ENCODE results near the gene DNAH9.

Gene DNAH9

DNA sequence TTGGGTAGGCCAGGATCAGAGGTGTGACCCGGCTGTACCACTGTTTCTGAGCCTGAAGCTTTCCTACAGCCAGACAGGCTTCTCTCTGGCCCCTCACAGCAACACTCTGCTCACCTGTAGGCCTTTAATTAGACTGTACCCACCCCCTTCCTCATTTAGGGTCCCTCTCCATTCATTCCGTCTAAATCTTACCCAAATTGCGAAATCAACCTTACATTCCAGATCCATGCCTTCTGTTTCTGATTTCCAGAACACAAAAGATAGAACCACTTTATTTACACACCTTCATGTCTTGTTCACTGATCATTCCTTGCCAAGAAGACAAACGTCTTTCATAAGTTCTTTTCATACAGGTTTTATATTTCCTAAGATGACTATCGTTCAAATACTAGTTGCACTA lies 238.2 kb downstream of the DNAH9 start:
- DNase-seq (ENCODE audit: low read depth, low spot score) = no peak

DNA sequence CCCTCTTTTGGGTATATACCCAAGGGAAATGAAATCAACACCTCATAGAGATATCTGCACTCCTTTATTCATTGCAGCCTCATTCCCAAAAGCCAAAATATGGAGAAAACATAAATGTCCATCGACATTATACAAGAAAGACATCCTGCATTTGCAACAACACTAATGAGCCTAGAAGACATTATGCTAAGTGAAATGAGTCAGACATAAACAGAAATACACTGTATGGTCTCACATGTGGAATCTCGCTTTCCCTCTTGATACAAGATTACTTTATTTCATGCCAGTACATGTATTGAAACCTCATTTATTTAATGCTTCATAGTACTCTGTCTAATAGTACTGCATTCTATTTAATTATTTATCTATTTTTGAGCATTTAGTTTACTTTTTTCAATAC lies 241.8 kb downstream of the DNAH9 start:
- H3K27me3 ChIP-seq (ENCODE audit: insufficient read depth, insufficient read length) = no peaks in the 10 kb centered on the region
- no peaks in the 10 kb centered on the region for H3K9me3 ChIP-seq (ENCODE audit: insufficient read depth, low read length)
- no peaks in the 10 kb centered on the region for H3K36me3 ChIP-seq (ENCODE audit: insufficient read depth, insufficient read length, low read length)
- no peak overlapping the region for H3K4me3 ChIP-seq (ENCODE audit: insufficient read length, low read depth)
- DNase-seq (ENCODE audit: low read depth, low spot score) = no peak
- H3K4me1 ChIP-seq (ENCODE audit: insufficient read depth, insufficient read length) = no peaks in the 10 kb centered on the region
- TF ChIP-seq ZNF274 (IDR thresholded peaks at IDR 0.05; ENCODE audit: low read depth, low read length) (no peak), YY1 (IDR thresholded peaks at IDR 0.05; ENCODE audit: insufficient read depth, insufficient read length) (no peak), SUZ12 (IDR thresholded peaks at IDR 0.05; ENCODE audit: extremely low read depth, insufficient read depth, insufficient read length) (no peak)
- H3K9ac ChIP-seq (ENCODE audit: insufficient read length, low read depth) = no peak overlapping the region

More for the DNA sequence above, 238.2 kb downstream of the DNAH9 start:
- Histone ChIP-seq H3K9me3 (ENCODE audit: insufficient read depth, low read length) (no peaks in the 10 kb centered on the region), H3K9ac (ENCODE audit: insufficient read length, low read depth) (no peak overlapping the region), H3K4me3 (ENCODE audit: insufficient read length, low read depth) (no peak overlapping the region), H3K4me1 (ENCODE audit: insufficient read depth, insufficient read length) (no peaks in the 10 kb centered on the region), H3K36me3 (ENCODE audit: insufficient read depth, insufficient read length, low read length) (no peaks in the 10 kb centered on the region), H3K27me3 (ENCODE audit: insufficient read depth, insufficient read length) (no peaks in the 10 kb centered on the region)
- TF ChIP-seq SUZ12 (IDR thresholded peaks at IDR 0.05; ENCODE audit: extremely low read depth, insufficient read depth, insufficient read length) = no peak
- TF ChIP-seq ZNF274 (IDR thresholded peaks at IDR 0.05; ENCODE audit: low read depth, low read length) = no peak
- TF ChIP-seq YY1 (IDR thresholded peaks at IDR 0.05; ENCODE audit: insufficient read depth, insufficient read length) = no peak

- Histone ChIP-seq H3K27me3 (ENCODE audit: insufficient read depth, insufficient read length) (no peaks in the 10 kb centered on the region), H3K9ac (ENCODE audit: insufficient read length, low read depth) (no peak overlapping the region), H3K9me3 (ENCODE audit: insufficient read depth, low read length) (no peaks in the 10 kb centered on the region), H3K4me3 (ENCODE audit: insufficient read length, low read depth) (no peak overlapping the region), H3K4me1 (ENCODE audit: insufficient read depth, insufficient read length) (no peaks in the 10 kb centered on the region), H3K36me3 (ENCODE audit: insufficient read depth, insufficient read length, low read length) (no peaks in the 10 kb centered on the region)
- DNase-seq (ENCODE audit: low read depth, low spot score) = no peak
- no peak for TF ChIP-seq YY1 (IDR thresholded peaks at IDR 0.05; ENCODE audit: insufficient read depth, insufficient read length)
- no peak for TF ChIP-seq SUZ12 (IDR thresholded peaks at IDR 0.05; ENCODE audit: extremely low read depth, insufficient read depth, insufficient read length)
- no peak for TF ChIP-seq ZNF274 (IDR thresholded peaks at IDR 0.05; ENCODE audit: low read depth, low read length)
Measured at GRCh38 chr17:11840831-11841230, 242.6 kb downstream of the DNAH9 start.

DNA sequence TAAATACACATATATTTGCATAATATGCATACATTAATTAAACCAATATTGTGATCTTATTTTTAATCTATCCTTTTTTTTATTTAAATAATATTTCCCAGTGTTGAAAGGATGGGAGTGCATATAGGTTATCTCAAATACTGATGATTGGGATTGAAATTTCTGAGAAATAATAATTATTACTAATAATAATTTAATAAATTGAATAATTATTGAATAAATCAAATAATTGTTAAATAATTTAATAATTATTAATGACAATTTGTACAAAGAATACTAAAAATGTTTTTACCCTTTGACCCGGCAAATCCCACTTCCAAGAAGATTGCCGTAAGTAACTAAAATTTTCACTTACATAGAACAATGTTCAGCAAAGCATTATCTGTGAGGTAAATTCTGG lies 250.1 kb downstream of the DNAH9 start:
- Histone ChIP-seq H3K36me3 (ENCODE audit: insufficient read depth, insufficient read length, low read length) (no peaks in the 10 kb centered on the region), H3K4me1 (ENCODE audit: insufficient read depth, insufficient read length) (no peaks in the 10 kb centered on the region), H3K9me3 (ENCODE audit: insufficient read depth, low read length) (no peaks in the 10 kb centered on the region), H3K4me3 (ENCODE audit: insufficient read length, low read depth) (no peak overlapping the region), H3K9ac (ENCODE audit: insufficient read length, low read depth) (no peak overlapping the region), H3K27me3 (ENCODE audit: insufficient read depth, insufficient read length) (no peaks in the 10 kb centered on the region)
- no peak for DNase-seq (ENCODE audit: low read depth, low spot score)
- TF ChIP-seq SUZ12 (IDR thresholded peaks at IDR 0.05; ENCODE audit: extremely low read depth, insufficient read depth, insufficient read length) (no peak), ZNF274 (IDR thresholded peaks at IDR 0.05; ENCODE audit: low read depth, low read length) (no peak), YY1 (IDR thresholded peaks at IDR 0.05; ENCODE audit: insufficient read depth, insufficient read length) (no peak)

GRCh38 chr17:11852231-11852630 lies 254.0 kb downstream of the DNAH9 start:
- Histone ChIP-seq H3K9ac (ENCODE audit: insufficient read length, low read depth) (no peak overlapping the region), H3K4me1 (ENCODE audit: insufficient read depth, insufficient read length) (peaks cover 3% of the 10 kb centered on the region), H3K36me3 (ENCODE audit: insufficient read depth, insufficient read length, low read length) (no peaks in the 10 kb centered on the region), H3K27me3 (ENCODE audit: insufficient read depth, insufficient read length) (no peaks in the 10 kb centered on the region), H3K4me3 (ENCODE audit: insufficient read length, low read depth) (no peak overlapping the region), H3K9me3 (ENCODE audit: insufficient read depth, low read length) (no peaks in the 10 kb centered on the region)
- TF ChIP-seq ZNF274 (IDR thresholded peaks at IDR 0.05; ENCODE audit: low read depth, low read length) (no peak), YY1 (IDR thresholded peaks at IDR 0.05; ENCODE audit: insufficient read depth, insufficient read length) (no peak), SUZ12 (IDR thresholded peaks at IDR 0.05; ENCODE audit: extremely low read depth, insufficient read depth, insufficient read length) (no peak)
- no peak for DNase-seq (ENCODE audit: low read depth, low spot score)

DNA sequence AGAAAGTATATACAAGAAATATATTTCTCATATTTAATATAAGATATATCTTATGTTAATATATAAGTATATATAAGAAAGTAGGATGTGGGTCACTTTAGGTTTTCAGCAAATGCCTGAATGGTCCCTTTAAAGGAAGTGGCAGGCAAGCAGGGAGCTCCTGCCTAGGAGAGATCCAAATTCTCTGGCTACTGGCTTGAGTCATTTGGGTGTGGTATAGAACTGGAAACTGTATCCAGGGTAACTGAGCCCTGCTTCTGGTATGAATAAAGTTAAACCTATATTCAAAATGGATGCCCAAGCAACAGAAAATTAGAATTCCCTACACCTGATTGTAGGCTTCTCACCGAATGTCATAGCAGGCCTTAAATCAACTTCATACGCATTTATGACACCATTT lies 254.6 kb downstream of the DNAH9 start:
- no peaks in the 10 kb centered on the region for H3K27me3 ChIP-seq (ENCODE audit: insufficient read depth, insufficient read length)
- no peak overlapping the region for H3K9ac ChIP-seq (ENCODE audit: insufficient read length, low read depth)
- H3K4me3 ChIP-seq (ENCODE audit: insufficient read length, low read depth) = no peak overlapping the region
- H3K4me1 ChIP-seq (ENCODE audit: insufficient read depth, insufficient read length) = peaks cover 3% of the 10 kb centered on the region
- no peak for TF ChIP-seq SUZ12 (IDR thresholded peaks at IDR 0.05; ENCODE audit: extremely low read depth, insufficient read depth, insufficient read length)
- no peak for TF ChIP-seq ZNF274 (IDR thresholded peaks at IDR 0.05; ENCODE audit: low read depth, low read length)
- no peak for TF ChIP-seq YY1 (IDR thresholded peaks at IDR 0.05; ENCODE audit: insufficient read depth, insufficient read length)
- H3K9me3 ChIP-seq (ENCODE audit: insufficient read depth, low read length) = no peaks in the 10 kb centered on the region
- no peaks in the 10 kb centered on the region for H3K36me3 ChIP-seq (ENCODE audit: insufficient read depth, insufficient read length, low read length)
- DNase-seq (ENCODE audit: low read depth, low spot score) = no peak

GRCh38 chr17:11853321-11854151 lies 255.3 kb downstream of the DNAH9 start:
- H3K9ac ChIP-seq (ENCODE audit: insufficient read length, low read depth) = no peak overlapping the region
- no peak for DNase-seq (ENCODE audit: low read depth, low spot score)
- peaks cover 3% of the 10 kb centered on the region for H3K4me1 ChIP-seq (ENCODE audit: insufficient read depth, insufficient read length)
- TF ChIP-seq SUZ12 (IDR thresholded peaks at IDR 0.05; ENCODE audit: extremely low read depth, insufficient read depth, insufficient read length) (no peak), YY1 (IDR thresholded peaks at IDR 0.05; ENCODE audit: insufficient read depth, insufficient read length) (no peak), ZNF274 (IDR thresholded peaks at IDR 0.05; ENCODE audit: low read depth, low read length) (no peak)
- H3K36me3 ChIP-seq (ENCODE audit: insufficient read depth, insufficient read length, low read length) = no peaks in the 10 kb centered on the region
- no peaks in the 10 kb centered on the region for H3K27me3 ChIP-seq (ENCODE audit: insufficient read depth, insufficient read length)
- no peaks in the 10 kb centered on the region for H3K9me3 ChIP-seq (ENCODE audit: insufficient read depth, low read length)
- no peak overlapping the region for H3K4me3 ChIP-seq (ENCODE audit: insufficient read length, low read depth)
